Measurements from ENCODE around the gene FBXL16.
"Not testable (repeated sequence)": the region's sequence is repeated elsewhere in the genome, so short reads cannot be mapped to it uniquely, and the experiment has no call there.

Gene FBXL16

GRCh38 chr16:694187-694862 lies 11.3 kb downstream of the FBXL16 start:
- H3K27me3 ChIP-seq, result peaks cover 84% of the 10 kb centered on the region
- peaks cover 38% of the 10 kb centered on the region for H3K4me1 ChIP-seq
- no peak overlapping the region for H3K9ac ChIP-seq

GRCh38 chr16:693766-694165 lies 11.8 kb downstream of the FBXL16 start:
- Histone ChIP-seq H3K4me2 (peak overlapping the region; percentile 98), H4K20me1 (peaks cover 35% of the 10 kb centered on the region), H3K4me3 (peak overlapping the region; percentile 60), H3K36me3 (no peaks in the 10 kb centered on the region), H3K27ac (no peak overlapping the region), H3K9ac (no peak overlapping the region), H3K9me3 (no peaks in the 10 kb centered on the region), H3K4me1 (peaks cover 44% of the 10 kb centered on the region), H3K27me3 (peaks cover 78% of the 10 kb centered on the region)
- no peak for TF ChIP-seq Cebpa-rat (IDR thresholded peaks at IDR 0.05)

More at GRCh38 chr16:694187-694862, 11.3 kb downstream of the FBXL16 start:
- Histone ChIP-seq H3K9me3 (no peaks in the 10 kb centered on the region), H3K4me2 (peak overlapping the region; percentile 98), H3K4me3 (peak overlapping the region; percentile 60), H3K36me3 (no peaks in the 10 kb centered on the region), H4K20me1 (peaks cover 40% of the 10 kb centered on the region), H3K27ac (no peak overlapping the region)
- TF ChIP-seq Cebpa-rat (IDR thresholded peaks at IDR 0.05), result no peak

- Histone ChIP-seq H3K27me3 (peaks cover 74% of the 10 kb centered on the region), H3K4me2 (peak overlapping the region; percentile 98)
Measured at GRCh38 chr16:693364-693763, 12.2 kb downstream of the FBXL16 start.

GRCh38 chr16:692356-693108 lies 13.1 kb downstream of the FBXL16 start:
- no peak overlapping the region for H3K9ac ChIP-seq
- H4K20me1 ChIP-seq, result peaks cover 28% of the 10 kb centered on the region
- TF ChIP-seq Cebpa-rat (IDR thresholded peaks at IDR 0.05), result no peak
- peaks cover 7% of the 10 kb centered on the region for H3K36me3 ChIP-seq
- peaks cover 66% of the 10 kb centered on the region for H3K27me3 ChIP-seq
- no peak overlapping the region for H3K27ac ChIP-seq
- no peak overlapping the region for H3K4me2 ChIP-seq
- no peaks in the 10 kb centered on the region for H3K9me3 ChIP-seq
- H3K4me3 ChIP-seq, result no peak overlapping the region
- H3K4me1 ChIP-seq, result peaks cover 50% of the 10 kb centered on the region

More at GRCh38 chr16:693364-693763, 12.2 kb downstream of the FBXL16 start:
- Histone ChIP-seq H3K4me1 (peaks cover 48% of the 10 kb centered on the region), H3K27ac (no peak overlapping the region), H3K4me3 (peak overlapping the region; percentile 60), H3K36me3 (no peaks in the 10 kb centered on the region), H3K9ac (no peak overlapping the region), H3K9me3 (no peaks in the 10 kb centered on the region), H4K20me1 (peaks cover 31% of the 10 kb centered on the region)
- TF ChIP-seq Cebpa-rat (IDR thresholded peaks at IDR 0.05), result no peak

GRCh38 chr16:691242-691641 lies 14.4 kb downstream of the FBXL16 start:
- not testable (repeated sequence) for H3K9me3 ChIP-seq, H3K9ac ChIP-seq, H3K4me2 ChIP-seq, H3K4me3 ChIP-seq, H3K27ac ChIP-seq
- peaks cover 54% of the 10 kb centered on the region for H3K27me3 ChIP-seq
- peaks cover 28% of the 10 kb centered on the region for H4K20me1 ChIP-seq
- peaks cover 50% of the 10 kb centered on the region for H3K4me1 ChIP-seq
- peaks cover 20% of the 10 kb centered on the region for H3K36me3 ChIP-seq

- peak overlapping the region; percentile 85 for H3K27ac ChIP-seq
- peak overlapping the region; percentile 87 for H3K9ac ChIP-seq
- H3K4me2 ChIP-seq, result peak overlapping the region; percentile 92
- peaks cover 12% of the 10 kb centered on the region for H4K20me1 ChIP-seq
- H3K9me3 ChIP-seq, result no peaks in the 10 kb centered on the region
- peaks cover 28% of the 10 kb centered on the region for H3K36me3 ChIP-seq
- H3K27me3 ChIP-seq, result peaks cover 35% of the 10 kb centered on the region
- TF ChIP-seq Cebpa-rat (IDR thresholded peaks at IDR 0.05), result no peak
- H3K4me3 ChIP-seq, result peak overlapping the region; percentile 77
- H3K4me1 ChIP-seq, result peaks cover 40% of the 10 kb centered on the region
Measured at GRCh38 chr16:689175-689897, 16.3 kb downstream of the FBXL16 start.

GRCh38 chr16:687499-687898 lies 18.1 kb downstream of the FBXL16 start:
- no peak overlapping the region for H3K27ac ChIP-seq
- H3K4me1 ChIP-seq, result peaks cover 44% of the 10 kb centered on the region
- H3K27me3 ChIP-seq, result peaks cover 16% of the 10 kb centered on the region
- H3K4me3 ChIP-seq, result no peak overlapping the region
- no peaks in the 10 kb centered on the region for H3K9me3 ChIP-seq
- H3K9ac ChIP-seq, result no peak overlapping the region
- H4K20me1 ChIP-seq, result peaks cover 14% of the 10 kb centered on the region
- TF ChIP-seq Cebpa-rat (IDR thresholded peaks at IDR 0.05), result no peak
- H3K36me3 ChIP-seq, result peaks cover 39% of the 10 kb centered on the region
- H3K4me2 ChIP-seq, result no peak overlapping the region

- peaks cover 8% of the 10 kb centered on the region for H3K27me3 ChIP-seq
Measured at GRCh38 chr16:686459-687260, 18.9 kb downstream of the FBXL16 start.

GRCh38 chr16:685967-686366 lies 19.6 kb downstream of the FBXL16 start:
- peaks cover 59% of the 10 kb centered on the region for H3K4me1 ChIP-seq
- H3K9me3 ChIP-seq, result no peaks in the 10 kb centered on the region
- TF ChIP-seq Cebpa-rat (IDR thresholded peaks at IDR 0.05), result no peak
- H3K27ac ChIP-seq, result no peak overlapping the region
- H3K4me2 ChIP-seq, result no peak overlapping the region
- peaks cover 1% of the 10 kb centered on the region for H3K27me3 ChIP-seq
- no peak overlapping the region for H3K9ac ChIP-seq
- H3K36me3 ChIP-seq, result peaks cover 52% of the 10 kb centered on the region
- no peak overlapping the region for H3K4me3 ChIP-seq
- peaks cover 29% of the 10 kb centered on the region for H4K20me1 ChIP-seq

More at GRCh38 chr16:686459-687260, 18.9 kb downstream of the FBXL16 start:
- H4K20me1 ChIP-seq, result peaks cover 22% of the 10 kb centered on the region
- no peak for TF ChIP-seq Cebpa-rat (IDR thresholded peaks at IDR 0.05)
- no peak overlapping the region for H3K9ac ChIP-seq
- H3K9me3 ChIP-seq, result no peaks in the 10 kb centered on the region
- peaks cover 53% of the 10 kb centered on the region for H3K4me1 ChIP-seq
- peaks cover 47% of the 10 kb centered on the region for H3K36me3 ChIP-seq
- no peak overlapping the region for H3K27ac ChIP-seq
- no peak overlapping the region for H3K4me2 ChIP-seq
- H3K4me3 ChIP-seq, result no peak overlapping the region

Measured in BLaER1 (cell line).